ENCODE results near the gene NDUFB4.

DNA sequence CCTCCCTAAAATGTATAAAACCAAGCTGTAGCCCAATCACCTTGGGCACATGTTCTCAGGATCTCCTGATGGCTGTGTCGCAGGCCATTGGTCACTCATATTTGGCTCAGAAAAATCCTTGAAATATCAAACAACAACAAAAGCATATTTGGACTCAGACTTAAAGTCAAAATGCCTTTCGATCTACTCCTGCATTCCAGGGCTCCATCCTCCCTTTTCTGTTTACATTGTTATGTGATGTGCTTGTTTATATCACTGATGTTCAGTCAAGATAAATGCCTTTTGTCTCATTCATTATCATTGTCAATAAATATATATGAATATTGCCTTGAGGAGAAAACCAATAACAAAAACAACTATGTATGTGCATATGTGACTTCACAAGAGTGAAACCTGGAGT is 54.2 kb downstream of the NDUFB4 start:
- TF ChIP-seq, protein P1, sequence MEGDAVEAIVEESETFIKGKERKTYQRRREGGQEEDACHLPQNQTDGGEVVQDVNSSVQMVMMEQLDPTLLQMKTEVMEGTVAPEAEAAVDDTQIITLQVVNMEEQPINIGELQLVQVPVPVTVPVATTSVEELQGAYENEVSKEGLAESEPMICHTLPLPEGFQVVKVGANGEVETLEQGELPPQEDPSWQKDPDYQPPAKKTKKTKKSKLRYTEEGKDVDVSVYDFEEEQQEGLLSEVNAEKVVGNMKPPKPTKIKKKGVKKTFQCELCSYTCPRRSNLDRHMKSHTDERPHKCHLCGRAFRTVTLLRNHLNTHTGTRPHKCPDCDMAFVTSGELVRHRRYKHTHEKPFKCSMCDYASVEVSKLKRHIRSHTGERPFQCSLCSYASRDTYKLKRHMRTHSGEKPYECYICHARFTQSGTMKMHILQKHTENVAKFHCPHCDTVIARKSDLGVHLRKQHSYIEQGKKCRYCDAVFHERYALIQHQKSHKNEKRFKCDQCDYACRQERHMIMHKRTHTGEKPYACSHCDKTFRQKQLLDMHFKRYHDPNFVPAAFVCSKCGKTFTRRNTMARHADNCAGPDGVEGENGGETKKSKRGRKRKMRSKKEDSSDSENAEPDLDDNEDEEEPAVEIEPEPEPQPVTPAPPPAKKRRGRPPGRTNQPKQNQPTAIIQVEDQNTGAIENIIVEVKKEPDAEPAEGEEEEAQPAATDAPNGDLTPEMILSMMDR (optimal IDR thresholded peaks at IDR 0.05 in 1 of 3, IDR thresholded peaks at IDR 0.05 in 1 of 3, conservative IDR thresholded peaks at IDR 0.05 in 1 of 3; ENCODE audit: extremely low read depth in 1 of 3, insufficient read depth in 2 of 3, low read length in 3 of 3): no peak
- TF ChIP-seq EZH2 (IDR thresholded peaks at IDR 0.05; ENCODE audit: low read length): no peak
